Testis (tissue), 3 donors: ENCODE measurements around the gene ACOX2. TPM values are rescaled to one million over a fixed set of nuclear protein-coding genes. Genes with fewer than 3 reads are reported as not detected.
A peak's percentile ranks its signal among the peaks of the same experiment; 100 is the strongest.

Source experiments
- DNase-seq: peaks from one replicate; pipeline ENCODE4 v3.0.0-alpha.2; 2019
- H3K27ac ChIP-seq, 2 donors: fragments of 200-600 bp; sonication (generic); one replicate each; pipeline ENCODE4 v1.5.1; 2019
- H3K27me3 ChIP-seq: fragments of 200-600 bp; sonication (generic); one replicate; pipeline ENCODE4 v1.5.1; 2019
- H3K36me3 ChIP-seq: fragments of 200-600 bp; sonication (generic); one replicate; pipeline ENCODE4 v1.5.1; 2017; ENCODE audit warnings: low read depth; ENCODE audit errors: missing control alignments
- H3K4me1 ChIP-seq: fragments of 200-600 bp; sonication (generic); one replicate; pipeline ENCODE4 v1.5.1; 2019
- H3K4me3 ChIP-seq, 2 donors: fragments of 200-600 bp; sonication (generic); one replicate each; pipeline ENCODE4 v1.5.1; 2017 to 2019
- H3K9me3 ChIP-seq: fragments of 200-600 bp; sonication (generic); one replicate; pipeline ENCODE4 v1.5.1; 2017
- POLR2A ChIP-seq: fragments of 450-650 bp; IDR thresholded peaks from one replicate; pipeline ENCODE4 v1.6.1; 2017; ENCODE audit warnings: antibody characterized with exemption, mild to moderate bottlenecking, moderate library complexity
- WGBS, 2 donors: methylation state at CpG; one replicate each; pipeline ENCODE4 v1.1.5; 2018; 5-methylcytosine and 5-hydroxymethylcytosine counted together
- intact Hi-C: fragments of 100-400 bp; cut with DNase I; formaldehyde crosslinking; loops from one replicate; pipeline ENCODE4 v1.15.1; 2023; ENCODE audit warnings: low total_unique reads
- polyA plus RNA-seq: library from polyadenylated mRNA; stranded (reverse); fragments of 350-450 nt; fragmentation: Illumina TruSeq; extraction: RNeasy Lipid Tissue Mini Kit (QIAGEN cat#74804); gene quantifications from one replicate; pipeline ENCODE4 v1.2.3, GENCODE V29; 2014; ENCODE audit warnings: low read depth, low replicate concordance; ENCODE audit not compliant: insufficient read depth
- total RNA-seq, 2 donors: library from RNA; depleted of rRNA; stranded (reverse); fragments of >200 nt; gene quantifications; one replicate each; pipeline ENCODE4 v1.2.3, GENCODE V29; 2016
- TF ChIP-seq, protein P1 (sequence below), 3 experiments: fragments of 450-650 bp in 2 of 3; fragments of 200-600 bp in 1 of 3; sonication (generic) in 1 of 3; IDR thresholded peaks; one replicate each; pipeline ENCODE4 v1.5.1; 2016 to 2019; ENCODE audit warnings: antibody characterized with exemption in 3 of 3, mild to moderate bottlenecking in 2 of 3, moderate library complexity in 1 of 3

Gene ACOX2
- total and polyA plus RNA-seq, 3 donors from 2014 or later, result 27.1 to 55.9 (median 46.1) TPM

DNA sequence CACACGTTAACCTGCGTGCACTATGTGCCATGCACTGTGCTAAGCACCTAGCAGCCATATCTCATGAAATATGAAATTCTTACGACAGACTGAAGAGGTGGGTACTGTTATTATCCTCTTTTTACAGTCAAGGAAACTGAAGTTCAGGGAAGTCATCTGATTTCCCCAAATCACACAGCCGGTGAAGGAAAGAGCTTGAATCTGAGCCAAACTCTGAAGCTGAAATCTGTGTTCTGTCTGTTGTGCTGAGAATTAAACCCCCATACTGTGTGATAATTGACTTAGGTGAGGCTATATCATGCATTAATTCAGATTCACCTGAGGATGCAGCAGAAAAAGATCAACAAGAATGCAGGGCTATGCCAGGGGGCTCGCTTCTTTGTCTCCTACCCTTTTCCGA, 39.7 kb upstream of the ACOX2 start:
- H3K27me3 ChIP-seq, result no peaks in the 10 kb centered on the region
- intact Hi-C loops, result no loop called here
- peak overlapping the region; percentile 39 to 71 for H3K27ac ChIP-seq
- WGBS, 2 donors, result 71 to 80% methylated on average over 6 of the region's 6 CpGs
- H3K4me3 ChIP-seq, result peak overlapping the region; percentile 13 to 22
- H3K9me3 ChIP-seq, result no peaks in the 10 kb centered on the region
- TF ChIP-seq, protein P1, sequence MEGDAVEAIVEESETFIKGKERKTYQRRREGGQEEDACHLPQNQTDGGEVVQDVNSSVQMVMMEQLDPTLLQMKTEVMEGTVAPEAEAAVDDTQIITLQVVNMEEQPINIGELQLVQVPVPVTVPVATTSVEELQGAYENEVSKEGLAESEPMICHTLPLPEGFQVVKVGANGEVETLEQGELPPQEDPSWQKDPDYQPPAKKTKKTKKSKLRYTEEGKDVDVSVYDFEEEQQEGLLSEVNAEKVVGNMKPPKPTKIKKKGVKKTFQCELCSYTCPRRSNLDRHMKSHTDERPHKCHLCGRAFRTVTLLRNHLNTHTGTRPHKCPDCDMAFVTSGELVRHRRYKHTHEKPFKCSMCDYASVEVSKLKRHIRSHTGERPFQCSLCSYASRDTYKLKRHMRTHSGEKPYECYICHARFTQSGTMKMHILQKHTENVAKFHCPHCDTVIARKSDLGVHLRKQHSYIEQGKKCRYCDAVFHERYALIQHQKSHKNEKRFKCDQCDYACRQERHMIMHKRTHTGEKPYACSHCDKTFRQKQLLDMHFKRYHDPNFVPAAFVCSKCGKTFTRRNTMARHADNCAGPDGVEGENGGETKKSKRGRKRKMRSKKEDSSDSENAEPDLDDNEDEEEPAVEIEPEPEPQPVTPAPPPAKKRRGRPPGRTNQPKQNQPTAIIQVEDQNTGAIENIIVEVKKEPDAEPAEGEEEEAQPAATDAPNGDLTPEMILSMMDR (IDR thresholded peaks at IDR 0.05), result no peak
- TF ChIP-seq POLR2A, result no peak
- DNase-seq, result no peak
- no peaks in the 10 kb centered on the region for H3K36me3 ChIP-seq
- H3K4me1 ChIP-seq, result peaks cover 23% of the 10 kb centered on the region

DNA sequence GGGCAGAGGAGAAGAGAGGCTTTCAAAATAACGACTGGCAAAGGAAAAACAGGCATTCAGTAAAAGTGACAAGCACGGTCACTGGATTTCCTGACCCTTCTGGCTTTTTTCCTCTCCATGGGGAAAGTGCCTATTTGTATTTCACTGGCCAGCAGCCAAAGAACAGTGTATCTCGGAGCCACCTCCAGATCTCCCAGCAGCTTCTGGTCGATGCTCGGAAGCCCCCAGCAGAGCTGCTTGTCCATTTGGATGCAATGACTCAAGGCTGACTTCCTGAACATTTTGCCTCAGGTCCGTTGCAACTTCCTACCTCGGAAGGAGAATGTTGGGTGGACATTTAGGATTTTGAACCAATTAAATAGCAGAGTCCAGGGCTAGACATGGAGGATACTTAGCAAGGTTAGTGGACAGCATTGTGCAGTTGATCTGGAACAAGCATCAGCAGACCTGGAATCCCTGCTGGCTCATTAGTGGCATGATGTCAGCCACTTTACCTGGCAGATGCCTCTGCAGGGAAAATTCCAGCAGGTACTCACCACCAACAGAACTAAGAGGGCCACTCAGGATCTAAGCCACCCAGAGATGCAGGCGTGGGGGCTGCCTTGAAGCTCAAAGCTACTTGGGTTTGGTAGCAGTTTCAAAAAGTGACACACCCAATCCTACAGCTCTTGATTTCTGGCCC, 39.1 kb upstream of the ACOX2 start:
- peak overlapping the region in 1 of 2 donors; percentile 71 for H3K27ac ChIP-seq
- H3K4me1 ChIP-seq, result peaks cover 23% of the 10 kb centered on the region
- H3K9me3 ChIP-seq, result no peaks in the 10 kb centered on the region
- no peaks in the 10 kb centered on the region for H3K27me3 ChIP-seq
- DNase-seq, result no peak
- 45 to 57% methylated on average over 5 to 8 of the region's 8 CpGs for WGBS, 2 donors
- TF ChIP-seq, protein P1 (IDR thresholded peaks at IDR 0.05), result no peak
- no peak for TF ChIP-seq POLR2A
- H3K36me3 ChIP-seq, result no peaks in the 10 kb centered on the region
- H3K4me3 ChIP-seq, result peak overlapping the region in 1 of 2 donors; percentile 13
- intact Hi-C loops, result no loop called here

DNA sequence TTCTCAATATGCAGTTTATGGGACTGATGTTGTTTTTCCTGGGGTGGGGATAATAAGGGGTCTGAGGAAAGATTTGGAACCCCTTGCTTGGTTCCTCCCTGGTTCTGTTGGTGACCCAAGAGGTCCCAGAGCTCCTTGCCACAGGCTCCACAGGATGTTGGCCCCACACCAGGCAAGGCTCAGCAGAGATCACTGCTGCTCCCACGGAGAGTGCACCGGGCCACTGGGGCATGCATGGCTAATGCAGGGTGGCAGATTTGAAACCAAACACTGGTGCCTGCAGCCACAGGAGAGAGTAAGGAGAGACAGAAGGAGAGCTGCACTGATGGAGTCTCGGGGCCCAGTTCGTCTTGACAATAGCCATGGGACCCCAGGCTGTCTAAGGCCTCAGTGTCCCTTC, 37.7 kb upstream of the ACOX2 start:
- H3K27me3 ChIP-seq, result no peaks in the 10 kb centered on the region
- 87 to 91% methylated on average over 4 of the region's 4 CpGs for WGBS, 2 donors
- H3K4me3 ChIP-seq, result no peak overlapping the region
- no peaks in the 10 kb centered on the region for H3K36me3 ChIP-seq
- no peaks in the 10 kb centered on the region for H3K9me3 ChIP-seq
- H3K4me1 ChIP-seq, result peaks cover 23% of the 10 kb centered on the region
- TF ChIP-seq POLR2A, result no peak
- TF ChIP-seq, protein P1 (IDR thresholded peaks at IDR 0.05), result no peak
- no peak for DNase-seq
- no peak overlapping the region for H3K27ac ChIP-seq
- intact Hi-C loops, result no loop called here

DNA sequence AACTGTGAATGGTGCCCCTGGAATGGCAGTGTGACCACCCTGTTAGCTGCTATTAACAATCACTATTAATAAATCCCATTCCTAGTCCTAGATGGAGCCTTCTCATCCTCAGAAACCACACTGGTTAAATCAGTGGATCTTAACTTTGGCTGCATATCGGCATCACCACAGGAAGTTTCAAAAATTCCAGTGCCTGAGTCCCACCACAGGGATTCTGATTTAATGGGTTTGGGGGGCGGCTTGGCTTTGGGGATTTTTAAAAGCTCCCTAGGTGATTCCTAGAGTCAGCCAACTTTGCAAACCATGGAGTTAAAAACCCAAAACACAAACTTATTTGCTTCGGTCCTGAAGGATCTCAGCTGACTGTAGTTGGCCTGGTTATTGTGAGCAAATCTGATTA, 37.1 kb upstream of the ACOX2 start:
- H3K4me1 ChIP-seq, result peaks cover 23% of the 10 kb centered on the region
- H3K36me3 ChIP-seq, result no peaks in the 10 kb centered on the region
- H3K27ac ChIP-seq, result no peak overlapping the region
- intact Hi-C loops, result no loop called here
- no peak for DNase-seq
- H3K4me3 ChIP-seq, result no peak overlapping the region
- 56 to 88% methylated on average over 3 of the region's 3 CpGs for WGBS, 2 donors
- H3K9me3 ChIP-seq, result no peaks in the 10 kb centered on the region
- TF ChIP-seq, protein P1 (IDR thresholded peaks at IDR 0.05), result no peak
- TF ChIP-seq POLR2A, result no peak
- no peaks in the 10 kb centered on the region for H3K27me3 ChIP-seq

DNA sequence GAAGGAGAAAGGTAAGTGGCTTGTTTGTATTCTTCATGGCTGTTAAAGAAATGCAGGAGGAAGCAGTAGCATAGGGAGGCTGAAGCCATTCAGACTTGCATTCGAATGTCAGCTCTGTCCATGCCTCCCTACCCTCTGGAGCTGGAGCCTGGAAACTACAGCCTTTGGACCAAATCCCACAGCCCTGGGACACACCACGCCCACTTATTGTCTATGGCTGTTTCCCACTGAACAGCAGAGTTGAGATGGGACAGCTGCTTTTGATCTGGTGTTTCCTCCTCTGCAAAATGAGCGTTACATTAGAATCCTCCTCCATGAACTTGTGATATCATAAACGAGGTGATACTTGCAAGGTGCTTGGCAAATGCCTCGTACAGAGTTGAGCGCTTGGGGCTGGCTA, 36.6 kb upstream of the ACOX2 start:
- intact Hi-C loops, result no loop called here
- Histone ChIP-seq H3K4me1 (peaks cover 23% of the 10 kb centered on the region), H3K27me3 (no peaks in the 10 kb centered on the region), H3K27ac (no peak overlapping the region), H3K4me3 (no peak overlapping the region), H3K9me3 (no peaks in the 10 kb centered on the region), H3K36me3 (no peaks in the 10 kb centered on the region)
- WGBS, 2 donors, result 37 to 44% methylated on average over 5 to 6 of the region's 6 CpGs
- TF ChIP-seq, protein P1 (IDR thresholded peaks at IDR 0.05), result no peak
- no peak for TF ChIP-seq POLR2A
- peak; percentile 28 for DNase-seq
